ENCODE data around the gene CEP128.

DNA sequence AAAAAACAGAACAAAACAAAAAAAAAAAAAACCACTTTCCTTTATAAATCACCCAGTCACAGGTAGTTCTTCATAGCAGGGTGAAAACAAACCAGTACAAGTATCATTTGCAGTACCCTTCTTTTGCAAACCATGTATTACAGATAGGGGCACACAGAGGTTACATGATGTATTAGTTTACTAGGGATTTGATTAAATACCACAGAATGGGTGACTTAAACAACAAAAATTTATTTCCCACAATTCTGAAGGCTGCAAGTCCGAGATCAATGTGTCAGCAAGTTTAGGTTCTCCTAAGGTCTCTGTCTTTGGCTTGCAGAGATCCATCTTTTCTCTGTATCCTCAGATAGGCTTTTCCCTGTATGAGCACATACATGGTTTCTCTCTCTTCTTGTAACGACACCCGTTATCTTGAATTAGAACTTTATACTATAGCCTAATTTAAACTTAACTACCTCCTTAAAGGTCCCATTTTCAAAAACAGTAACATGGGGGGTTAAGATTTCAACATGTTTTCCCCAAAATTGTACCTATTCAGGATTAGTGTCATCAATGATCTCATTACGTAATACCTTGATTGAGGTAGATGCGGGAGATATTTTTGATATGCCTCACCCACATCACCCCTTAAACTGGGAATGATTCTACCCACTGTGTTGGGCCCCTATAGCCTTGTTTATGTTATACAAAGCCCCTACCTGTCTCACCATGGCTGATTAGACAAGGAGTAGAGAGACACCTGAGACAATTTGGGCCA, 3.5 kb upstream of the CEP128 start:
- no peak for TF ChIP-seq POLR2A (IDR thresholded peaks at IDR 0.05; ENCODE audit: low read length)
- no peak for TF ChIP-seq GATA1 (IDR thresholded peaks at IDR 0.05; ENCODE audit: low read depth, low read length)

Measured in erythroblast (primary cell).